ENCODE results near the gene SLC12A8.

Gene SLC12A8

GRCh38 chr3:125126323-125126722 is 86.2 kb downstream of the SLC12A8 start:
- no peak for TF ChIP-seq Cebpa-rat (IDR thresholded peaks at IDR 0.05)
- peaks cover 36 to 54% (median 41%) of the 10 kb centered on the region in 10 experiments for H3K4me1 ChIP-seq
- no peaks in the 10 kb centered on the region for H4K20me1 ChIP-seq
- H3K9ac ChIP-seq: no peak overlapping the region
- H3K27me3 ChIP-seq: peaks cover 0 to 3% (median 0%) of the 10 kb centered on the region in 11 experiments; a peak in 3 of 22 replicates
- H3K4me3 ChIP-seq: no peak overlapping the region
- peak overlapping the region in 3 of 11 experiments; percentile 14 to 27 (median 20); a peak in 3 of 22 replicates for H3K4me2 ChIP-seq
- H3K9me3 ChIP-seq (replicated peaks in 1 of 11): peaks cover 13 to 21% (median 16%) of the 10 kb centered on the region in 11 experiments
- no peaks in the 10 kb centered on the region for H3K36me3 ChIP-seq
- H3K27ac ChIP-seq: peak overlapping the region in 1 of 11 experiments; percentile 28; a peak in 1 of 22 replicates

- Histone ChIP-seq H4K20me1 (no peaks in the 10 kb centered on the region), H3K27me3 (peaks cover 0 to 7% (median 2%) of the 10 kb centered on the region in 11 experiments; a peak in 10 of 22 replicates), H3K9ac (no peak overlapping the region), H3K9me3 (replicated peaks in 1 of 11) (peaks cover 13 to 21% (median 16%) of the 10 kb centered on the region in 11 experiments), H3K4me3 (no peak overlapping the region), H3K36me3 (no peaks in the 10 kb centered on the region), H3K4me1 (peaks cover 36 to 54% (median 41%) of the 10 kb centered on the region in 10 experiments), H3K4me2 (peak overlapping the region in 4 of 11 experiments; percentile 2 to 27 (median 17); a peak in 3 of 22 replicates), H3K27ac (peak overlapping the region in 1 of 11 experiments; percentile 28; a peak in 1 of 22 replicates)
- no peak for TF ChIP-seq Cebpa-rat (IDR thresholded peaks at IDR 0.05)
Observed at GRCh38 chr3:125125821-125126245, 86.7 kb downstream of the SLC12A8 start.

GRCh38 chr3:125123451-125124305 is 88.9 kb downstream of the SLC12A8 start:
- H3K9ac ChIP-seq: no peak overlapping the region
- H3K36me3 ChIP-seq: no peaks in the 10 kb centered on the region
- peaks cover 13 to 21% (median 16%) of the 10 kb centered on the region in 11 experiments for H3K9me3 ChIP-seq (replicated peaks in 1 of 11)
- no peak overlapping the region for H3K27ac ChIP-seq
- H3K4me3 ChIP-seq: no peak overlapping the region
- H3K4me2 ChIP-seq: no peak overlapping the region
- peaks cover 36 to 54% (median 40%) of the 10 kb centered on the region in 10 experiments for H3K4me1 ChIP-seq
- H3K27me3 ChIP-seq: peaks cover 0 to 23% (median 6%) of the 10 kb centered on the region in 11 experiments; a peak in 11 of 22 replicates
- no peak for TF ChIP-seq Cebpa-rat (IDR thresholded peaks at IDR 0.05)
- no peaks in the 10 kb centered on the region for H4K20me1 ChIP-seq

- Histone ChIP-seq H3K27me3 (peaks cover 0 to 23% (median 6%) of the 10 kb centered on the region in 11 experiments; a peak in 11 of 22 replicates), H3K9ac (no peak overlapping the region; a peak in 1 of 22 replicates), H3K9me3 (replicated peaks in 1 of 11) (peaks cover 13 to 21% (median 16%) of the 10 kb centered on the region in 11 experiments), H3K27ac (peak overlapping the region in 2 of 11 experiments; percentile 70 to 72; a peak in 2 of 22 replicates), H3K4me1 (peaks cover 40 to 53% (median 44%) of the 10 kb centered on the region in 10 experiments), H3K36me3 (no peaks in the 10 kb centered on the region), H3K4me3 (no peak overlapping the region), H4K20me1 (no peaks in the 10 kb centered on the region), H3K4me2 (peak overlapping the region; percentile 72 to 92 (median 84))
- no peak for TF ChIP-seq Cebpa-rat (IDR thresholded peaks at IDR 0.05)
Observed at GRCh38 chr3:125121246-125122010, 91.1 kb downstream of the SLC12A8 start.

GRCh38 chr3:125120379-125121122 is 92.0 kb downstream of the SLC12A8 start:
- Histone ChIP-seq H3K9ac (peak overlapping the region in 7 of 11 experiments; percentile 7 to 63 (median 42); a peak in 11 of 22 replicates), H3K9me3 (replicated peaks in 1 of 11) (peaks cover 13 to 21% (median 16%) of the 10 kb centered on the region in 11 experiments), H3K36me3 (no peaks in the 10 kb centered on the region), H3K27ac (peak overlapping the region in 7 of 11 experiments; percentile 9 to 72 (median 28); a peak in 7 of 22 replicates), H3K27me3 (peaks cover 0 to 23% (median 6%) of the 10 kb centered on the region in 11 experiments; a peak in 11 of 22 replicates), H4K20me1 (no peaks in the 10 kb centered on the region), H3K4me1 (peaks cover 37 to 53% (median 50%) of the 10 kb centered on the region in 10 experiments), H3K4me2 (peak overlapping the region; percentile 72 to 92 (median 84)), H3K4me3 (0 out of 20 replicates have a peak overlapping the region, but pooled peaks of 1 of the 10 experiments have one; percentile 23)
- no peak for TF ChIP-seq Cebpa-rat (IDR thresholded peaks at IDR 0.05)

- H3K4me1 ChIP-seq: peaks cover 37 to 55% (median 49%) of the 10 kb centered on the region in 10 experiments
- H3K27ac ChIP-seq: peak overlapping the region in 8 of 11 experiments; percentile 28 to 72 (median 46); a peak in 13 of 22 replicates
- TF ChIP-seq Cebpa-rat (IDR thresholded peaks at IDR 0.05): peak in 3 of 11 experiments; percentile 14 to 29 (median 27); a peak in 1 of 22 replicates
- no peaks in the 10 kb centered on the region for H4K20me1 ChIP-seq
- H3K9me3 ChIP-seq (replicated peaks in 1 of 11): peaks cover 13 to 21% (median 16%) of the 10 kb centered on the region in 11 experiments
- no peaks in the 10 kb centered on the region for H3K36me3 ChIP-seq
- peaks cover 0 to 23% (median 6%) of the 10 kb centered on the region in 11 experiments; a peak in 11 of 22 replicates for H3K27me3 ChIP-seq
- H3K9ac ChIP-seq: peak overlapping the region in 6 of 11 experiments; percentile 0 to 63 (median 52); a peak in 9 of 22 replicates
- peak overlapping the region; percentile 72 to 92 (median 84) for H3K4me2 ChIP-seq
- no peak overlapping the region; a peak in 1 of 20 replicates for H3K4me3 ChIP-seq
Observed at GRCh38 chr3:125119752-125120378, 92.7 kb downstream of the SLC12A8 start.

- H3K4me1 ChIP-seq: peaks cover 37 to 55% (median 49%) of the 10 kb centered on the region in 10 experiments
- TF ChIP-seq Cebpa-rat (IDR thresholded peaks at IDR 0.05): no peak
- H4K20me1 ChIP-seq: no peaks in the 10 kb centered on the region
- H3K27me3 ChIP-seq: peaks cover 0 to 29% (median 6%) of the 10 kb centered on the region in 11 experiments; a peak in 11 of 22 replicates
- no peak overlapping the region for H3K9ac ChIP-seq
- H3K4me2 ChIP-seq: peak overlapping the region in 5 of 11 experiments; percentile 73 to 92 (median 85); a peak in 8 of 22 replicates
- H3K36me3 ChIP-seq: no peaks in the 10 kb centered on the region
- H3K4me3 ChIP-seq: no peak overlapping the region
- peaks cover 7 to 13% (median 8%) of the 10 kb centered on the region in 11 experiments for H3K9me3 ChIP-seq (replicated peaks in 1 of 11)
- H3K27ac ChIP-seq: no peak overlapping the region
Observed at GRCh38 chr3:125118600-125118999, 93.9 kb downstream of the SLC12A8 start.

Data from BLaER1 treated with 17β-estradiol and CSF1 and Interleukin-3, amounts not matched to agents 10 nM and 100 nM (cell line).